Measurements from ENCODE around the gene RASAL2.
"Not testable (repeated sequence)": the region's sequence is repeated elsewhere in the genome, so short reads cannot be mapped to it uniquely, and the experiment has no call there.

Gene RASAL2

DNA sequence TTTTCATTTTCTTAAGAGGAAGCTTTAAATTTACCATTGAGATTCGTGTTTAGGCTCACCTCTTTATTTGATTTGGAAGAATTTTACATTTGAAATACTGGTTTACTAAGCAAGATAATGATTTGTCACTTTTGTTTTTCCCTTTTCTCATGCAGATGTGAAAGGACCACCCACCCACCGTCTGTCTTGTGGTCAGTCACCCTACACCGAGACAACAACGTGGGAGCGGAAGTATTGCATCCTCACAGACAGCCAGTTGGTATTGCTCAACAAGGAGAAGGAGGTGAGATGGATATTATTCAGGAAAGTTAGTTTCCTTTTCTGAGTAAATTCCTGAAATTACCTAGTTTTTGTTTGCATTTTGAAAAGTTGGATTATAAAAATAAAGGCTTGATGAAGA, 189.5 kb downstream of the RASAL2 start:
- no peak for DNase-seq (ENCODE audit: low read depth)

DNA sequence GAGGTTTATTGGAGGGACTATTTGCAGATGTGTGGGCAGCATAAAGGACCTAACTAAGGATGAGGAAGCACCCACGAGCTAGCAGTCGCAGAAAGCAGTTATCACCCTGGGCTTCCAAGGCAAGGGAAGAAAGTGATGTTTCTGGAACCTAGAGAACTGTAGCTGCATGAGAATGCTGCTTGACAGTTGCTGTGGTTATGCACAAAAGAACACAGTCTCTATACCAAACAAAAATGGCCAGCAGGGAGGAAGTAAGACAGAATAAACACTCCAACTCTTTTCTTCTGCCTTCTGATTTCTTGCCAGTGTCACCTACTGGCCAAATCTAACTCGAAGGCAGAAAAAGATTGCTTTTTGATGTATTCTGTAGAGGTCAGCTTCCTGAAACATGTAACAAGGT, 190.2 kb downstream of the RASAL2 start:
- DNase-seq (ENCODE audit: low read depth): no peak

DNA sequence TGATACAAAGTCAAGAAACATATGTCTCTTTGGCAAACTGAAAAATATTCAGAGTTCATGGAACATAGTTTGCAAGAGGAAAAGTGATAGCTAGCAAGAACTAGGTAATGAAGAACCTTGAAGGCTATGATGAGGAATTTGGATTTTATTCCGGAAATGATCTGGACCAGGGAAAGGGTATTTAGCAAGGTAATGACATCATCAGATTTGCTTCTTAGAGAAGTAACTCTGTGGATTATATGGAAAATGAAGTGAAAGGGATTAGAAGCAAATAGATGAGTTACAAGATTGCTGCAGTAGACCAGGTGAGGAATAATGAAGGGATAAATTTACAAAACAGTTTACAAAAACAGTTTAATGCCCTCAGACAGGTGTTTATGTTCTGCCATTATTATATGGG, 197.3 kb downstream of the RASAL2 start:
- no peak for DNase-seq (ENCODE audit: low read depth)

DNA sequence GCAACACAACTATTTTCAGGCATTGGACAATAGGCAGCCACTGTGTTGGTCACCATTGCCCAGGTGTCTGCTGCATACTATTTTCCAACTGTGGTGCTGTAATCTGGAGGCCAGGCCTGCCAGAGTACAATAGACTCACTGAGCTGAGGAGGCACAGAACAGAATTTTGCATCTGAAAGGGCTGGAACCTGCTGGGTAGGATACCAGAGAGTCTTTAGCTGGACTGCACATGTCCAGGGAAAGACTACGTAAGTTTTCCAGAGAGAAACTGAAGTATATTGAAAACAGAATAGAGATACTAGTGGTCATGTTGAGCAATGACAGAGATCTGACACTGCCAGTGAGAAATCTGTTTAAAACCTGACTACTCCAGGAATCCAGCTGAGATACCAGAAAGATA, 200.8 kb downstream of the RASAL2 start:
- DNase-seq (ENCODE audit: low read depth): no peak

DNA sequence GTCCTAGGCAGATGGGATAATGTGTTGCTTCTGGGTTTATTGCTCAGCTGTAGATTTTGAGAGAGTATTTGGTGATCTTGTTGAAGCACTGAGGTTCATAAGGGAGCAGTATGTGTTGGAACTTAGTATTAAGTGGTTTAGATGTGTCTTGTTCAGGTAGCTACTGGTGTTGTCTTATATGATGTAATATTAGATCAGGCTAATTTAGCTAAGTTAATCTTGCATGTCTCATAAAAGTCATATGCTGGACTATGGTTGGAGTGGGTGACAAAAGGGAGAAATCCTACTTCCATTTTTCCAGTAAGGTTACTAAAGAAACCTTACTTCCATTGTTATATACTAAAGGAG, 206.4 kb downstream of the RASAL2 start:
- DNase-seq (ENCODE audit: low read depth): no peak

DNA sequence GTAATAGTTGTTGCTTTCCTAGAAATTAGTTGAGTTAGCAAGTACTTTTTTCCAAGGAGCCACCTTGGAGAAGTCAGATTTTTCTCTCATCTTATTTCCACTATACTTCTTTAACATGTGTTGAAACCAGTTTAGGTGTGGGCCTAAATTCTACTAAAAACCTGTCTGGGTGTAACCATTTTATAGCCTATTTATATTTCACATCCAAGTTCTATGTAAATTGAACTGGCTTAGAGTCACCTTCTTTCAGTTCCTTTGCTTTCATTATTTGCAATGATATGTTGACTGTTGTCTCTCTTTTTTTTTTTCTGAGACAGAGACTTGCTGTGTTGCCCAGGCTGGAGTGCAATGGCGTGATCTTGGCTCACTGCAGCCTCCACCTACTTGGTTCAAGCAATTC, 207.2 kb downstream of the RASAL2 start:
- no peak for DNase-seq (ENCODE audit: low read depth)

DNA sequence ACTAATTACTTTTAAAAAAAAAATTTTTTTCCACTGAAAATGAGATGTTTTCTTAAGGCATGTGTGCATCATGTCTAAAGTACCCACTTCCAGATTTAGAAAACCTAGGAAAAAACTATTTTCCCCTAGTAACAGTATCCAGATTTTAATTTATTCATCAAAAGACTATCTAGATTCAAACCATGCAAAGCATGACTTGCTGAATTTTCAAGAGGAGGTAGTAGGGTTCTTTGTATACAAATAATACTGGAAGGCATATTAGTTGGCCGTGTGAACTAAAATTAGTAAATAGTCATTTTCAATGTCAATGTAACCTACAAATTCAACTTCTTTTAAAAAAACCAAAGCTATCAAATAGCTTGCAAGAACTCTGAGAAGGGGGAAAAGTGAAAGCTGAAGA, 213.4 kb downstream of the RASAL2 start:
- DNase-seq (ENCODE audit: low read depth): no peak

DNA sequence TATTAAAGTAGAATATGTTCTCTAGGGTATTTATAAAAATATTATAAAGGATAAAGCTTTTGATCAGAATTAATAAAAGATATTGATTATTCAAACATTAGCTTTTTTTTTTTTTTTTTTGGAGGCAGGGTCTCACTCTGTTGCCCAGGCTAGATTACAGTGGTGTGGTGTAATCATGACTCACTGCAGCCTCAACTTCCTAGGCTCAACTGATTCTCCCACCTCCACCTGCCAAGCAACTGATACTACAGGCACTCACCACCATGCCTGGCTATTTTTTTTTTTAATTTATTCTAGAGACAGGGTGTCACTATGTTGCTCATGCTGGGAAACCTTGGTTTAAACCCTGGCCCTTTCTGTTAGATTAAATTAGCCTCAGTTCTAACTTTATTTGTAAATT, 214.5 kb downstream of the RASAL2 start:
- no peak for DNase-seq (ENCODE audit: low read depth)

DNA sequence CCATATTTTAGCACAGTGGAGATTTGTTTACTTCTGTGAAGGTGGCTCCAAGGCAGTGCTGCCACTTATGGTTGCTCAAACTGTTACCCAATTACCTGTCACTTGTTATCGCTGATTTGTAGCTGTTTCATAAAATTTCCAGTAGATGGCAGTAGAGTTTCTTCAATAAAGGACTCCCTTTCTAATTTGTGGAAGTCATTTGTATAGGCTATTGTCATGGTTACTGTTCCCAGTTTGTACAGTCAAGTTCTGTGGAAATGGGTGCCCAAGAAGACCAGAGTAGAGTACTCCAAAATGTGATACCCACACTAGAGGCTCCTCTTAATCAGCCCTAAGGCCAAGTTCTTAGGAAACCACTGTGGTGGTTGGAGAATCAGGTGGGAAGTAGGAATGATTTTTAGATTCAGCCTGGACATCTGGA, 216.8 kb downstream of the RASAL2 start:
- DNase-seq (ENCODE audit: low read depth): peak; percentile 89

DNA sequence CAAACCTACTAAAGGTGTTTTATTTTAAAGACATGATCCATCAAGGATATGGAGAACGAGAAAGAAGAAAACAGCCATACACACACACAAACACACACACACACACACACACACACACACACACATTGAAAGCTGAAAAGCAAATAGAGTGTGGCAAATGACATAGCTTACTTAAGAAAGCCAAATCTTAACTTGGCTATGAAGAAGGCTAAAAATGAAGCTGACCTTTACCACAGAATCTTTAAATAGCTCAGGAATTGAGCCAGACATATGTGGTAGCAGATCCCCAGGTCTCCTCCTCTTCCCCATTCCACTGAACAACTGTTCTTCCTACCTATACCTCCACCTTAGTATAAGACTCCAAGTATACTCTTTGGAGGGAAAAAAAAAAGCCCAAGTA, 217.3 kb downstream of the RASAL2 start:
- DNase-seq (ENCODE audit: low read depth): peak; percentile 14

DNA sequence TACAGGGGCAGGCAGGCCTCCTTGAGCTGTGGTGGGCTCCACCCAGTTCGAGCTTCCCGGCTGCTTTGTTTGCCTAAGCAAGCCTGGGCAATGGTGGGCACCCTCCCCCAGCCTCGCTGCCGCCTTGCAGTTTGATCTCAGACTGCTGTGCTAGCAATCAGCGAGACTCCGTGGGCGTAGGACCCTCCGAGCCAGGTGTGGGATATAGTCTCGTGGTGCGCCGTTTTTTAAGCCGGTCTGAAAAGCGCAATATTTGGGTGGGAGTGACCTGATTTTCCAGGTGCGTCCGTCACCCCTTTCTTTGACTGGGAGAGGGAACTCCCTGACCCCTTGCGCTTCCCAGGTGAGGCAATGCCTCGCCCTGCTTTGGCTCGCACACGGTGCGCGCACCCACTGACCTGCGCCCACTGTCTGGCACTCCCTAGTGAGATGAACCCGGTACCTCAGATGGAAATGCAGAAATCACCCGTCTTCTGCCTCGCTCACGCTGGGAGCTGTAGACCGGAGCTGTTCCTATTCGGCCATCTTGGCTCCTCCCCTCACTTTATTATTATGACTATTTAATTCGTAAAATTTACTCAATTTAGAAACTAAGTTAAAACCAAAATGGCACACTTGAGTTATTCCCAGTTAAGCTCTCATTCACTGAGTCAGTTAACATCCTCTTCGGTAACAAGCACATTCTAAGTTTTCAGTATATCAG, 226.5 kb downstream of the RASAL2 start:
- DNase-seq (ENCODE audit: low read depth): not testable (repeated sequence)

DNA sequence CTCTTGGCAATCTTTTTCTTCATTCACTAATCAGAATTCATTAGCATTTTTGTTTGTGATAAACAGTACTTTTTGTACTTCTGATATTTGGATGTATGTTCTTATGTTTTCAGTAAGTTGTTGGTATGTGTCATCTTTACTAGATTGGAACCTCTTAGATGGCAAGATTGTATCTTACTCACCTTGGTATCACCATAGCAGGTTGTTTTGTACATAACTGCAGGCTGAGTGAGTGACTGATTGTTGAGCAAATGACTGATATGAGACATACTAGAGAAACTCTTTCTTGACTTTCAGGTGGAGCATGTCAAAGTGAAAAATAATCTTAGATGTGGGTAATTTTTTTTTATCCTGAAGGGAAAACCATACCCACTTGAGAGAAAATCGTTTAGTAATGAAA, 229.2 kb downstream of the RASAL2 start:
- DNase-seq (ENCODE audit: low read depth): no peak

DNA sequence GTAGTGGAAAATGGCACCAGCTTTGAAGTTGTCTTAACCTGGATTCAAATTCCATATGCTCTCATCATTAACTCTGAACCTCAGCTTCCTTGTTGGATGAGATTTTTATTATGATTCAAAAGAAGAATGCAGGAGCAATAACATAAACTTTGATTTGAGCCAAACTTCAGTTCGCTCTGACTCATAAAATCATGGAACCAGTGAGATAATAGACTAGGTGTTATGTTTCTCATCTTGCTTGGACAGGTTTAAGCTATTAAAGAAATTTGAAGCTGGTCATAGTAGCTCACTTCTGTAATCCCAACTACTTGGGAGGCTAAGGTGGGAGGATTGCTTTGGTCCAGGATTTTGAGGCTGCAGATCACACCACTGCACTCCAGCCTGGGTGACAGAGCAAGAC, 230.1 kb downstream of the RASAL2 start:
- no peak for DNase-seq (ENCODE audit: low read depth)

DNA sequence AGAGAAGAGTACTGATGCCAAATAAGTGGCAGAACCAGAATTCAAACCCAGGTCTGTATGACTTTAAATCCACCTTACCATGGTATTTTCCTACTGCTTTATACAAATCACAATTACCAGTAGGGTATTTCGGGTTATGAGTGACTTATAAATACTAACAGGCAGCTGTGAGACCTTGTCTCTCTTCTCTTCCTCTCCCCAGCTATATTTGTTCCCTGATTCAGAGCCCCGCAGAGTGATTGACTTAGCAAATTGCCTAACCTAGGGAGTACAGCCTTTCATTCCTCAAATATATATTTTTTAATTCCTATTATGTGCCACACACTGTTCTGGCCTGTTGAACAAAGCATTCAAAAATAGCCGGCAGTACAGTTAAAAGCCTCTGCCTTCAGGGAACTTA, 234.8 kb downstream of the RASAL2 start:
- DNase-seq (ENCODE audit: low read depth): no peak

DNA sequence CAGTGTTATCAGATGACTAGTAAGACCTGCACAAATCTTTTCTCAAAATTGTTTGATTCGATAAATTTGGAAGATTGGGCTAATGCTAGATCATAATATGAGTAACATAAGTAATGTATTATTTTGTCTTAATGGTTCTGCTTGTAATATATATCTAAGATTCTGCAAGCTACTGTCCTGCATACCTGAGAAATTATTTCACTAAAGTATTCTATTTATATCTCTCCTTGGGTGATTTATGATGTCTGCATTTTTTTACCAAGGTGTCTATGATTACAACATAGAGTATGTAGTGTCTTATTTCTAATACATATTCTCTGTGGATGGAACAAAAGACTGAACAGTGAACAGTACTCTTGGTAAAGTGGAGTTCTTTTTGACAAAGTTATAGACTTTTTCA, 236.2 kb downstream of the RASAL2 start:
- no peak for DNase-seq (ENCODE audit: low read depth)

DNA sequence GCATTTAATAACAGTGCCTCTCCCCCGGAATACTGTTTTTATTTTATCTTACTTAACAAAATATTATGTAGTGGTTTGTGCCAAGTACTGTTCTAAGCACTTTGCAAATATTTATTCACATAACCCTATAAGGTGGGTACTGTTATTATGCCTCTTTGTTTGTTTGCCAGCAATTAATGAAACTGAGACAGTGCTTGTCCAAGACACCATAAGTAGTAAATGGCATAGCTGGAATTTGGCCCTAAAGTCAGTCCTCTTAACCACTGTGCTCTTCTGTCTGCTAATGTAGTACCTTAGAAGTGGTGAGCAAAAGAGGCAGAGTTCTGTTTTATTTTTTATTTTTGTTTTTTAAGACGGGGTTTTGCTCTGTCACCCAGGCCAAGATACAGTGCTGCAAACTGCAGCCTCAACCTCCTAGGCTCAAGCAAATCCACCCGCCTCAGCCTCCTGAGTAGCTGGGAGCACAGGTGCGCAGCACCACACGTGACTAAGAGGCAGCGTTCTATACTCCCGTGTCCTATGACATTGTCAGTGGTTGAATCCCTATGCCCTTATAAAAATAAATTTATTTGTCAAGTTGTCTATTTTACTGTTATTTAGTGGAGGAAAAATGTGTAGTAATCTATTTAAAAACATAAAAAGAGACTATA, 237.1 kb downstream of the RASAL2 start:
- no peak for DNase-seq (ENCODE audit: low read depth)

DNA sequence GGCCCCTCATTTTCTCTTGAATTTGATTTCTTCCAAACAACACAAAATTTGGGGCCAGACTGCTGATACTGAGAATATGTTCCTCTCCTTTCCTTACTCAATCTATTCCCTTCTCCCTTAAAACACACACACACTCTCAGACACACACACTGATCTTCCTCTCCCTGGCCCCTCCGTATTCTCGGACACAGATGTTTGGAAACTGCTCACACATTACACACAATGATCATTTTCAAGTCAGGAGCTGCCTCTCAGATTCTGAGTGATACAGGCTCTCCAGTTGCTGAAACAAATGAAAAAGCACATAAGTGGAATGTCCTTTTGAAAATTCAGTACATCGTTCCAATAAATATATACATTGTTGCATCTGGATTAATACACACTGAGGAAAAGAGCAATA, 241.5 kb downstream of the RASAL2 start:
- DNase-seq (ENCODE audit: low read depth): no peak

DNA sequence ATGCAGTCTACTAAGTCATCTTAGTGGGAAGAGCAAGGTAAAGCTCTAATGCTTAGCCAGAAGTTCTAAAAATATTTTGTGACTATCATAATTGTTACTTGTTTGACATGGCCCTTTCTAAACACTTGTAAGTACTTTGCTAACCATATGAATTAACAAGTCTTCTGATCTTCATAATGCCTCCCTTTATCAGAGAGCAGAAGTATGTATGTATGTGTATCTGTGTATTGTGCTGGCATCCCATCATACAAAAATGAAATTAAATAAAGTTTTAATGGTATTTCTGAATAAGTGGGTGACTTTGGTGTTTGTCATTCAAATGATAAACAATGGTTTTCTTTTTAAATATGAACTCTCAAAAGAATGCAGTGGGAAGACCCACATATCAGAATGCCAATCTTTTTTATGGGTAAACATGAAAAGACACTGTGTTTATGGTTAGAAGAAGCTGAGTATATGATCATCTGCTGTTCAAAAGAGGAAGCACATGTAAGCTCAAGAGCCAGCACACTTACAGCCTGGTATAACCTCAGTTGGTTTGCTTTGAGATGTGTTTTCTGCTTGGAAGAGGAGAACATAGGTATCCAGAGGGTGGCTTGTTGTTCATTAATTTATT, 243.3 kb downstream of the RASAL2 start:
- no peak for DNase-seq (ENCODE audit: low read depth)

DNA sequence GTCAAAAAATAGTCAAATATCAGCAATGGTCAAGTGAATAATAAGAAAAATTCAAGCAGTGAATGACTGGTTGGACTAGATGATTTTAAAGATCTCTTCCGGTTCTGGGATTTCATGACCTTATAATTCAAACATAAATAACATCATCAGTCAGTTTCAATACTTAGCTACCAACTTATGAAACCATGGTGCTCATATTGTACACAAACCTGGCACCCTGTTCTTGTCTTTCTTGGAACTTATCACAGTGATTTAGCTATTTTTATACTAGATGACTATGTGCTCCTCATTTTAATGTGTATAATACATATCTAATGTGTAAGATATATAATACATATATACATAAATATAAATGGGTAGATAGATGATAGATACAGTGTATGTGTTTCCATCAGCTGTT, 245.9 kb downstream of the RASAL2 start:
- no peak for DNase-seq (ENCODE audit: low read depth)

DNA sequence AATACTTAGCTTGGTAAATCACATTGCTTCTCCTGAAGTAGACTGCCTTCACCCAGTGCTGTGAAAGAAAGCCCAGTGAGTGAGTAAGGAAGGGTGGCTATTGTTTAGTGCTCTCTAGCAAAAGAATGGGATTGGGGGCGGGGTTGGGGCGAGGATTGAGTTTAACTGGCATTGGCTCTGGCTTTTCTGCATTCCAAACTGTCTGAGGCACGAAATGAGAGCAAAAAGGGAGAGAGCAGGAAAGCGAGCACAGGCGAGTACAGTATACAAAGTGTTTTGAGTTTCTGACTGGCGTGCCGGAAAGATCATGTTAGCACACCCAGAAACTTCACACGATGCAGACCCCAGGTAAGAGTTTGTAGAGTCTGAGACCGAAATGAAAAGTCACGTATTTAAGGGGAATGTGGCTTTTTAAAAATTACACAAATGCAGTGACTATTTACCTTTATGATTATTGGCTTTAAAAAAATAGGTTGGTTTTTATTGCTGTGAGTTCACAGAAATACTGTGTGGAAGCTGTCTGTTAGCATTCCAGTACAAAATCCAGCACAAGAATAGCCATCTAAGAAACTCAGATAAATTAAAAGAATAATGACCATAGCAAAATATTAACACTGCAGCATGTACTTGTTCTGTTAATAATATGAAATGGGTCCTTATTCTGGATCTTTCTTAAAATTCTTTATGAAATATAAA, 247.5 kb downstream of the RASAL2 start:
- DNase-seq (ENCODE audit: low read depth): peak; percentile 81

DNA sequence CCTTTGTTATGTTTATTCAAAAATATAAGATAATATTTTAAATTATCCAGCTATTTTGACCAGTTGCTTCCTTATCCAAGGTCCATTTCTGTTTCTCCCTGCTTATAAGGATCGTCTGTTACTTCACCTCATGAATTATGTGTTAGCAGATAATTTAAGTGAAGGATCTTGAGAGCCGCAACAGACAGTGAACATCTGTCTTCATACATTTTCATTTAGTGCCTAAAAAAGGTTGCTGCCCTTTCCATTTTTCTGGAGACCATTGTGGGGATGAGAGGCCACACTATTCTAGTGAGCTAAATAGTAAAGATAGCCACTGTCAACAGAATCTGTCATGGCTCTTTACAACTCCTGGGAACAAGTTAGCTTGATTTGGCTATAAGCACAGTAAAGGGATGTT, 248.8 kb downstream of the RASAL2 start:
- DNase-seq (ENCODE audit: low read depth): no peak

DNA sequence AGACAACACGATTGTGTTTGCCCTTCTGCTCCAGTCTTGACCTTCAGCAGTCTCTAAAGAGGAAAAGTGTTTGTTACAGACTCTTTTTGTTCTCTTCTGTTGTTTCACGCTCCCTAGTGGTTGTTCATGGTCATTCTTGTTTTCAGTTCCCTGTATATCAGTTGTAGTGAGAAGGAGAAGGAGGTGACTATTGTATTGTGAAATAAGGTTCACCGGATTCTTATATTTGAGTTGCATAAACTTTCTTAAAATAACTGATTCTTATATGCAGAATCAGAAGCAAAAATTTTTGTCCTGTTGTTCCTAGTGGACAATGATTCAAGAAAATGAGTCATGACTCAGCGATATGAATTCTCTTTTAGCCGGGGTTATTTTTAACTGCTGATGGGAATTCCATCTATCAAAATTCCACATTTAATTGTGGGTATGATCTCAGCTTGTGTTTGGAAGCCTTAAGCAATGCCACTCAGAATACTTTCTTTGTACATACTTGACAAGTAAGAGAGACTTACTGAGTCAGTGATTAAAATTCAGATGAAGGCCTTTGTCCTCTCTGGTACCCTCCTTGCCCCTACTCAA, 250.7 kb downstream of the RASAL2 start:
- peak; percentile 92 for DNase-seq (ENCODE audit: low read depth)

DNA sequence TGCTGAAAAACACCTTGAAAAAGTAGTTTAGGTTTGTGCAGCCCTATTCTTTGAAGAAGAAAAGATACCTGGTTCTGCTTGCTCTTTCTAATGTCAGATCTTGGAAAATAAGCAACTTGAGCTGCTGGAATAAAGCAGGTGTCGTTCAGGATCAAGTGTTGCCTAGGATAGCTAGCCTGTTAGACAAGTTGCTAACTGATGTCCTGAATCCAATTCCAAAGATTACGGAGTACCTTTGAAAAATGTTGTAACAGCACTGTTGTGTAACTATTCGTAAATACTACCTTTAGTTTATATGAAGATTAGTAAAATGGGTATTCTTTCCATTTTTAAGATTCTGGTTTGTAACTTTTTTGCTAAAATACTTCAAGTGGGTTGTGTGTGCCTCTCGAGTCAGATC, 251.3 kb downstream of the RASAL2 start:
- no peak for DNase-seq (ENCODE audit: low read depth)

All from fibroblast of gingiva (primary cell).